GM13977 (cell line): ENCODE measurements around the gene PKD2L2.

Experiments used
- DNase-seq: peaks from one replicate; pipeline ENCODE4 v3.0.0; 2012; ENCODE audit warnings: low spot score
- in situ Hi-C: fragments of 300-500 bp; cut with MboI; formaldehyde crosslinking; loops from one replicate; pipeline ENCODE4 v1.12.0; 2022; ENCODE audit warnings: low sequenced_read_pairs, low pct_unique_long_range_greater_than_20kb, mixed read lengths, inconsistent platforms; ENCODE audit not compliant: unreplicated experiment
- TF ChIP-seq, protein P1 (sequence below): IDR thresholded peaks from 2 replicates; pipeline ENCODE4 v1.5.1; 2012; ENCODE audit warnings: mild to moderate bottlenecking, control low read depth; ENCODE audit not compliant: insufficient read depth; ENCODE audit errors: extremely low read depth, missing control alignments

Gene PKD2L2

DNA sequence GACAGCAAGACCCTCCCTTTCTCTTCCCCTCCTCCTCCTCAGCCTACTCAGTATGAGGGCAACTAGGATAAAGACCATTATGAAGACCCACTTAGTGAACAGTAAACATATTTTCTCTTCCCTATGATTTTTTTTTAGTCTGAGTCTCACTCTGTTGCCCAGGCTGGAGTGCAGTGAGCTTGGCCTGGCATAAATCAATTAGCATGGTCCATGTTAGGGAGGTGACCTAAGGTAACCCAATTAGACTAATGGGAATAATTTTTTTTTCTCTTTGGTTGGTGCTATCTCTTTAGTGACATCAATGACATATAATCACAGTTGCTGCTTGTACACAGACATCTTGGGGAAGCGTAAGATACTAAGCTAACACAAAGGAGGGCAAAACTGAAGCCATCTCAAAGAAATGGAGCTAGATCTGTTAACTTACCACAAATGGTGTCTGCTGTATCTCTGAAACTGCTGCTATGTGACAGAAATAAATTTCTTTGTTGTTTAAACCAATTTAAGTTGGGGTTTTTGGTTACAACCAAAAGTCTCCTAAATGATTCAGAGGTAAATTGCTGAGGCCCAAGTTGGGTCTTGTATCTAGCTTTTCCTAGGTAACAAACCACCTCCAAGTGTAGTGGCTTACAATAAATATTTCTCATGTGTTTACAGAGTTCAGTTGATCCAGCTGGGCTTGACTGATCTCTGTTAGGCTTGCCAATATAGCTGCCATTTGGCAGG is 13.3 kb downstream of the PKD2L2 start:
- no peak for DNase-seq
- in situ Hi-C loops = no loop called here
- TF ChIP-seq, protein P1, sequence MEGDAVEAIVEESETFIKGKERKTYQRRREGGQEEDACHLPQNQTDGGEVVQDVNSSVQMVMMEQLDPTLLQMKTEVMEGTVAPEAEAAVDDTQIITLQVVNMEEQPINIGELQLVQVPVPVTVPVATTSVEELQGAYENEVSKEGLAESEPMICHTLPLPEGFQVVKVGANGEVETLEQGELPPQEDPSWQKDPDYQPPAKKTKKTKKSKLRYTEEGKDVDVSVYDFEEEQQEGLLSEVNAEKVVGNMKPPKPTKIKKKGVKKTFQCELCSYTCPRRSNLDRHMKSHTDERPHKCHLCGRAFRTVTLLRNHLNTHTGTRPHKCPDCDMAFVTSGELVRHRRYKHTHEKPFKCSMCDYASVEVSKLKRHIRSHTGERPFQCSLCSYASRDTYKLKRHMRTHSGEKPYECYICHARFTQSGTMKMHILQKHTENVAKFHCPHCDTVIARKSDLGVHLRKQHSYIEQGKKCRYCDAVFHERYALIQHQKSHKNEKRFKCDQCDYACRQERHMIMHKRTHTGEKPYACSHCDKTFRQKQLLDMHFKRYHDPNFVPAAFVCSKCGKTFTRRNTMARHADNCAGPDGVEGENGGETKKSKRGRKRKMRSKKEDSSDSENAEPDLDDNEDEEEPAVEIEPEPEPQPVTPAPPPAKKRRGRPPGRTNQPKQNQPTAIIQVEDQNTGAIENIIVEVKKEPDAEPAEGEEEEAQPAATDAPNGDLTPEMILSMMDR = no peak

DNA sequence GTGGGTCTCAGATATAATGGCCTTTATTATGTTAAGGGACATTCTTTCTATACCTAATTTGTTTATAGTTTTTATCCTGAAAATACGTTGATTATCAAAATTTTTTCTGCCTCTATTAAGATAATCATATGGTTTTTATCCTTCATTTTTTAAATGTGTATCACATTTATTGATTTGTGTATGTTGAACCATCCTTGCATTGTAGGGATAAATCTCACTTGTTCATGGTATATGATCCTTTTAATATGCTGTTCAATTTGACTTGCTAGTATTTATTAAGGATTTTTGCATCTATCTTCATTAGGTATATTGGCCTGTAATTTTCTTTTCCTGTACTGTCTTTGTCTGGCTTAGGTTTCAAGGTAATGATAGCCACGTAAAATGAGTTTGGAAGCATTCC is 25.5 kb downstream of the PKD2L2 start:
- in situ Hi-C loops = no loop called here
- DNase-seq = no peak
- TF ChIP-seq, protein P1 = no peak

DNA sequence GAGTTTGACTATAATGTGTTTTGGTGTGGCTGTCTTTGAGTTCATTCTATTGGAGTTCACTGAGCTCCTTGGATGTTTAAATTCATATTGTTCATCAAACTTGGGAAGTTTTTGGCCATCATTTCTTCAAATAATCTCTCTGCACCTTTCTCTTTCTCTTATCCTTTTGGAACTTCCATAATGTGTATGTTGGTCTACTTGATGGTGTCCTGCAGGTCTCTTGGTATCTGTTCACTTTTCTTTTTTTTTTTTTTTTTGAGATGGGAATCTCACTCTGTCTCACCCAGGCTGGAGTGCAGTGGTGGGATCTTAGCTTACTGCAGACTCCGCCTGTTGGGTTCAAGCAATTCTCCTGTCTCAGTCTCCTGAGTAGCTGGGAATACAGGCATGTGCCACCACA is 27.7 kb downstream of the PKD2L2 start:
- no peak for DNase-seq
- in situ Hi-C loops = no loop called here
- TF ChIP-seq, protein P1 = no peak

GRCh38 chr5:137921931-137922330 is 32.7 kb downstream of the PKD2L2 start:
- in situ Hi-C loops = no loop called here

DNA sequence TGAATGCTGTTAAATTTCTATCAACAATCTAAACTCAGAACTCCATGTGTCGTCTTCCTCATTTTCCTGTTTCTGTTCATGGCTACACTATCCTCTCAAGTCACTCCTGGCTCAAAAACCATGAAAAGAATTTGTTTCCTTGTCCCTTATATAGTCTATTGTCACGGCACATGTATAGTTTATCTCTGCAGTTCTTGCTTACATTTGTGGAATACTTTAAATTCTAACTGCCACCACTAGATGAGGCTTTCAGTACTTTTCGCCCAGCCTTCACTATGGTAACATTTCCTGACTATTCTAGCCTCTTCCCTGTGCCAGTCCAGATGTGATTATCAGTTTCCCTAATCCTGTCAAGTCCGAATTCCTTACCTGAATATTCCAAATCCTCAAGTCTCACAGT is 34.6 kb downstream of the PKD2L2 start:
- TF ChIP-seq, protein P1 = no peak
- DNase-seq = no peak
- in situ Hi-C loops = no loop called here

More at GRCh38 chr5:137921931-137922330, 32.7 kb downstream of the PKD2L2 start:
- DNase-seq = no peak
- TF ChIP-seq, protein P1 = no peak

DNA sequence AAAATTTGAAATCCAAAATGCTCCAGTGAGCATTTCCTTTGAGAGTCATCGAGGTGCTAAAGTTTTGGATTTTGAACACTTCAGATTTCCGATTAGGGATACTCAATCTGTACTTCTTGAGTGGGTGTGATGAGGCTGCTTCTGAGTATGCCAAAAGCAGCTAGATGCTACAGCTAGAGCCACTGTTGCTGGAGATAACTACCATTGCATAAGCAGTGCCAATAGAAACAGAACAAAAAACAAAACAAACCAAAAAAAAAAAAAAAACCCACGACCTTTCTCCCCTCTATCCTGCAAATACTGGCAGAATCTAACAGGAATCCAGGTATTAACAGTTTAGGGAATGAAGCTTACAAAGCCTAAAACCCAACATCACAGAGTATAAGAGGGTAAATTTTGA is 43.5 kb downstream of the PKD2L2 start:
- in situ Hi-C loops = no loop called here
- TF ChIP-seq, protein P1 = no peak

DNA sequence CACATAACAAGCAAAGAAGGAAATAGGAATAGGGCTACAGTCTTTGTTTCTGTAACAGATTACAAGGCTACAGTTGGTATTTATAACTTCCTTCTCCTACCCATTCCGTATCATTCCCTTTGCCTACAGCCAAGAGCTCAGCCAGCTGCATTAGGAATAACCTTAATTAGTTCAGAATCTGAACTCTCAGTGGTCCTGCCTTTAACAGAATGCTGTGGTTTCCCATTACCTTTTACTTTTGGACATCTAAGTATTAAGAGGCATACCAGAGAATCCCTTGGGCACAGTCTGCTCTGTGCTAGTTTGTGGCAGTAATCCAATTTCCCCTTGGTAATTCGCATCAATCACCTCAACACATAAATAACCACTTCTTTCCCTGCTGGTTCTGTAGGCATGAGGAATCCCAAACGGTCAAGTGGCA is 44.2 kb downstream of the PKD2L2 start:
- TF ChIP-seq, protein P1 = no peak
- in situ Hi-C loops = no loop called here
- no peak for DNase-seq

More for the DNA sequence above, 43.5 kb downstream of the PKD2L2 start:
- DNase-seq = no peak
